Thyroid gland (tissue), 4 donors: ENCODE measurements around the gene SORL1.

Experiments used
- POLR2A ChIP-seq, 2 donors: fragments of 450-650 bp; IDR thresholded peaks; one replicate each; pipeline ENCODE4 v1.6.1; 2017; ENCODE audit warnings: antibody characterized with exemption in 2 of 2, mild to moderate bottlenecking in 2 of 2, moderate library complexity in 1 of 2
- TF ChIP-seq, protein P1 (sequence below), 6 experiments: fragments of 200-600 bp in 3 of 6; fragments of 450-650 bp in 3 of 6; sonication (generic) in 3 of 6; IDR thresholded peaks; one replicate each; pipeline ENCODE4 v1.5.1; 2016 to 2019; ENCODE audit warnings: antibody characterized with exemption in 6 of 6, mild to moderate bottlenecking in 2 of 6, inconsistent platforms in 1 of 6, moderate library complexity in 1 of 6

- TF ChIP-seq, protein P1, sequence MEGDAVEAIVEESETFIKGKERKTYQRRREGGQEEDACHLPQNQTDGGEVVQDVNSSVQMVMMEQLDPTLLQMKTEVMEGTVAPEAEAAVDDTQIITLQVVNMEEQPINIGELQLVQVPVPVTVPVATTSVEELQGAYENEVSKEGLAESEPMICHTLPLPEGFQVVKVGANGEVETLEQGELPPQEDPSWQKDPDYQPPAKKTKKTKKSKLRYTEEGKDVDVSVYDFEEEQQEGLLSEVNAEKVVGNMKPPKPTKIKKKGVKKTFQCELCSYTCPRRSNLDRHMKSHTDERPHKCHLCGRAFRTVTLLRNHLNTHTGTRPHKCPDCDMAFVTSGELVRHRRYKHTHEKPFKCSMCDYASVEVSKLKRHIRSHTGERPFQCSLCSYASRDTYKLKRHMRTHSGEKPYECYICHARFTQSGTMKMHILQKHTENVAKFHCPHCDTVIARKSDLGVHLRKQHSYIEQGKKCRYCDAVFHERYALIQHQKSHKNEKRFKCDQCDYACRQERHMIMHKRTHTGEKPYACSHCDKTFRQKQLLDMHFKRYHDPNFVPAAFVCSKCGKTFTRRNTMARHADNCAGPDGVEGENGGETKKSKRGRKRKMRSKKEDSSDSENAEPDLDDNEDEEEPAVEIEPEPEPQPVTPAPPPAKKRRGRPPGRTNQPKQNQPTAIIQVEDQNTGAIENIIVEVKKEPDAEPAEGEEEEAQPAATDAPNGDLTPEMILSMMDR (IDR thresholded peaks at IDR 0.05) = no peak
- TF ChIP-seq POLR2A (IDR thresholded peaks at IDR 0.05) = no peak
Observed at GRCh38 chr11:121670266-121670665, 218.2 kb downstream of the SORL1 start.
